IMR-90 (cell line): ENCODE results near the gene NCSTN.

Experiments used
- BHLHE40 ChIP-seq: fragments of 150-350 bp; IDR thresholded peaks from 2 replicates; pipeline ENCODE4 v1.6.1; 2016; ENCODE audit warnings: mild to moderate bottlenecking, low read depth, low read length
- CHD1 ChIP-seq: IDR thresholded peaks from 2 replicates; pipeline ENCODE4 v1.6.1; 2012; ENCODE audit warnings: low read depth, low read length, improper control_type of control experiment
- FOS ChIP-seq: fragments of 150-350 bp; IDR thresholded peaks from 2 replicates; pipeline ENCODE4 v1.6.1; 2016; ENCODE audit warnings: low read depth, low read length
- MXI1 ChIP-seq: IDR thresholded peaks from 2 replicates; pipeline ENCODE4 v1.6.1; 2012; ENCODE audit warnings: low read depth, mild to moderate bottlenecking, low read length, moderate library complexity, borderline replicate concordance
- POLR2A ChIP-seq: IDR thresholded peaks from 2 replicates; pipeline ENCODE4 v1.6.1; 2012; ENCODE audit warnings: mild to moderate bottlenecking, low read depth, low read length
- RFX5 ChIP-seq: IDR thresholded peaks from 2 replicates; pipeline ENCODE4 v1.8.0; 2012; ENCODE audit warnings: low read depth, mild to moderate bottlenecking, low read length, moderate library complexity
- TF ChIP-seq, protein P1 (sequence below): conservative IDR thresholded peaks from 2 replicates; pipeline ENCODE4 v1.5.1; 2012; ENCODE audit warnings: mild to moderate bottlenecking, low read depth, low read length, improper control_type of control experiment

DNA sequence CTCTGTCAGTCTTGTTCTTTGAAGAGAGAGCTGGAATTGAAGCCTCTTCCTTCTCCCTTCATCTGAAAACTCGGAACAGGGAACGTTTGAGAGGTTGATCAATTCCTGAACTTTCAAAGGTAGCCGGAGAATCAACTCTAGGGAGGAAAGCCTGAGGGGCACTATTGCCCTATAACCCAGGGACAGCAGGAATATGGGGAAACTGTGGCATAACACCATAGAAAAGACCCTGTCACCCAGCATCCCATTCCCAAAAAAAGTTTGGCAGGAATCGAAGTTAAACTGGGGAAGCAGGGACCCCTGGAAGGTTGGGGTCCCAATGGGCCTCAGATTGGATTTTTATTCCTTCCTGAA is 18.6 kb downstream of the NCSTN start:
- TF ChIP-seq, protein P1, sequence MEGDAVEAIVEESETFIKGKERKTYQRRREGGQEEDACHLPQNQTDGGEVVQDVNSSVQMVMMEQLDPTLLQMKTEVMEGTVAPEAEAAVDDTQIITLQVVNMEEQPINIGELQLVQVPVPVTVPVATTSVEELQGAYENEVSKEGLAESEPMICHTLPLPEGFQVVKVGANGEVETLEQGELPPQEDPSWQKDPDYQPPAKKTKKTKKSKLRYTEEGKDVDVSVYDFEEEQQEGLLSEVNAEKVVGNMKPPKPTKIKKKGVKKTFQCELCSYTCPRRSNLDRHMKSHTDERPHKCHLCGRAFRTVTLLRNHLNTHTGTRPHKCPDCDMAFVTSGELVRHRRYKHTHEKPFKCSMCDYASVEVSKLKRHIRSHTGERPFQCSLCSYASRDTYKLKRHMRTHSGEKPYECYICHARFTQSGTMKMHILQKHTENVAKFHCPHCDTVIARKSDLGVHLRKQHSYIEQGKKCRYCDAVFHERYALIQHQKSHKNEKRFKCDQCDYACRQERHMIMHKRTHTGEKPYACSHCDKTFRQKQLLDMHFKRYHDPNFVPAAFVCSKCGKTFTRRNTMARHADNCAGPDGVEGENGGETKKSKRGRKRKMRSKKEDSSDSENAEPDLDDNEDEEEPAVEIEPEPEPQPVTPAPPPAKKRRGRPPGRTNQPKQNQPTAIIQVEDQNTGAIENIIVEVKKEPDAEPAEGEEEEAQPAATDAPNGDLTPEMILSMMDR: no peak
- TF ChIP-seq BHLHE40 (no peak), POLR2A (no peak), RFX5 (no peak), CHD1 (no peak), FOS (no peak), MXI1 (no peak)
